GM19463 (cell line): Measurements from ENCODE around the gene XPC.

Experiments
- ATAC-seq: cut with Tn5 transposase; IDR thresholded peaks from one replicate; pipeline ENCODE4 v1.9.1; 2021; ENCODE audit warnings: mild to moderate bottlenecking, moderate library complexity; ENCODE audit not compliant: unreplicated experiment

The XPC gene

DNA sequence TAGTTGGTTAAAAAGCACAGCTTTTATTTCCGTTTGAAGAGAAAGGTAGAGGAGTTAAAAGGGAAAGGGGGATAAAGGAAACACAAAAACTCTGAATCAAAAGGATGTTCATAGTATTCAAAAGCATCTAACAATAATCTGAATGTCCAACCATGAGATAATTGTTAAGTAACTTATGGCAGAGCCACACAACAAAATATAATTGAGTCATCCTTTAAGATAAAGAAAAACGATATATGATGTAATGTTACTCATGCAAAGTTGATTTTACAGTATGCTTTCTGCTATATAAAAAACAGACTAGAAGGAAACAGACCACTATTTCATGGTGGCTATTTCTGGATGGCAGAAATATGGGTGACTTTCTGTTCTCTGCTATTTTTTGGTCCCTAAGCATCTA, 3.9 kb downstream of the XPC start:
- no peak for ATAC-seq

DNA sequence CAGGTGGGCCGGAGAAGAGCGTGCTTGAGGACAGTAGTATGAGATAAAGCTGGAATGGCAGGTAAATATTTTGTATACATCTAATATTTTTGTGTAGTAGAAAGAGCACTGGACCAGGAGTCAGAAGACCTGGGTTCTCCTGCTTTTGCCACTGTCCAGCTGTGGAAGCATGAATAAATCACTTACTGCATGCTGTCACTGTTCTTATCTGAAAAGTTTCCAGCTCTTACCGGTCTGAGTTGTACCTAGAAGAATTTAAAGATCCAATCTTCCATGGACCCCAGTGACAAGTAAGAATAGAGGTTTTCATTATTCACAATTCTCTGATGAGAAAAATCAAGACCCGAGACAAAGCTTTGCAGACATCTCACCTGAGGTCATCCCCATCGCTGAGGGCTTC, 5.9 kb downstream of the XPC start:
- ATAC-seq = no peak

DNA sequence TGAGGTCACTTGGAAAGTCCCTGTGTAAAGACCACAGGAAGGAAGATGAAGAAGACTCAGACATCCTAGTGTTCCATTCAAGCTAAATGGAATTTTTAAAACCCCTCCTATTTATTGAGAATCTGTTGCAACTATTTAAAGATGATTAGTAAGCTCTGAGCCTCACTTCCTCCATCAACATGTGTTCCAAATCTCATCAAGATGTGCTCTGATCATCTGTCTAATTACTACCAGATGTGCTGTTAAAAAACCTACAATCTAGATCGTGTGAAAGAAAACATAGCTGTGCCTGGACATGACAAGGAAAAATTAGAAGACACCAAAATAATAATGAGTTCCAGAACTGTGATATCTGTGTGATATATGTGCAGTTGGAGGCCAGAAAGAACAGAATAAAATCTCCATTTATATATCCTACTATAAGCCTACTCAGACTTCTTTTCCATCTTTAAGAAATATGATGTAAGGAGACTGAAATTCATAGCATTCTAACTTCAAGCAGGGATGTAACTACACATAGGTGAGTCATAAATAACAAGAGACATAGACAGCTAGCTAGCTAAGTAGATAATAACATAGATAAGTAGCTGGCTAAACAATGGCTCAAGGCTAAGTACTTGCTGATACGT, 7.8 kb downstream of the XPC start:
- no peak for ATAC-seq

DNA sequence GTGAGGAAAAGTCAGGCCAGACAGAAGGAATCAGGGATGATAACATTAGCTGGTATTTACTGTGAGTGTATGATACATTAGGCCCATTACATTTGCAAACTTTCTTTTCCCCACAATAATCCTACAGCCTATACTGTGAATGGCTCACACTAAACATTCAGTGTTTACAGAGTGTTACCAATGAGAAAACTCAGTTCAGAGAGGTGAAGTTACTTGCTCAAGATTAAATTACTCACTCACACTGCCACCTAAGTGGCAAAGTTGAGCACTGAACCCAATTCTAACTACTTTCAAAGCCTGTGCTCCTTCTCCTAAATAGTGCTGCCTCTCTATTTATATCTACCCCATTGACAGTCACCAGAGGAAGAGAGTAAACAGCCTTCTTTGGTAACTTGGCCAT, 8.5 kb downstream of the XPC start:
- ATAC-seq = no peak

DNA sequence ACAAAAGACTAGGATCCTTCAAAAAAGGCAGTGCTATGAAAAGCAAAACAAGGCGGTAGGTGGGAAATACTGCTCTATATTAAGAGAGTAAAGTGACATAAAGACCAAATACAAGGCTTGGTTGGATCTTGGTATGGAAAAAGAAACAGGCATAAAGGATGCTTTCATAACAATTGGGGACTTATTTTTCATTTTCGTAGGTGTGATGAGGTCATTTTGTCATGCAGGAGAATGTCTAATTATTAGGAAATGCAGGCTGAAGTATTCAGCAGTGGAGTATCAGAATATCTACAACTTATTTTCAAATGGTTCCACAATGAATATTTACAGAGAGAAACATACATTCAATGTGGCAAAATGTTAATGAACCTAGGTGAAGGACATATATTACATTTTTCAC, 9.0 kb downstream of the XPC start:
- no peak for ATAC-seq

- ATAC-seq = no peak
These were observed 11.4 kb downstream of the XPC start for GRCh38 chr3:14166877-14167603.

- no peak for ATAC-seq
These were observed 16.2 kb downstream of the XPC start for GRCh38 chr3:14162178-14162577.

DNA sequence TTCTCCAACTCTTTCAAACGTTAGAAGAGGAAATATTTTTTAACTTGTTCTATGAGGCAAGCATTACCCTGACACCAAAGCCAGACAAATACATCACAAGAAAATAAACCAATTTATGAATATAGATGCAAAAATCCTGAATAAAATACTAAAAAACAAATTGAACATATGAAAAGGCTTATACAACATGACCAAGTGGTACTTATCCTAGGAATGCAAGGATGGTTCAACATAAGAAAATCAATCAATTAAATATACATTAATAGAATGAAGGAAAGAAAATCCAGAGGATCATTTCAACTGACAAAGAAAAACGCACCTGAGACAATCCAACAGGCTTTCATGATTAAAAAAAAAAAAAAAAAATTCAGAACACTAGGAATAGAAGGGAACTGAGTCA, 17.1 kb downstream of the XPC start:
- no peak for ATAC-seq

DNA sequence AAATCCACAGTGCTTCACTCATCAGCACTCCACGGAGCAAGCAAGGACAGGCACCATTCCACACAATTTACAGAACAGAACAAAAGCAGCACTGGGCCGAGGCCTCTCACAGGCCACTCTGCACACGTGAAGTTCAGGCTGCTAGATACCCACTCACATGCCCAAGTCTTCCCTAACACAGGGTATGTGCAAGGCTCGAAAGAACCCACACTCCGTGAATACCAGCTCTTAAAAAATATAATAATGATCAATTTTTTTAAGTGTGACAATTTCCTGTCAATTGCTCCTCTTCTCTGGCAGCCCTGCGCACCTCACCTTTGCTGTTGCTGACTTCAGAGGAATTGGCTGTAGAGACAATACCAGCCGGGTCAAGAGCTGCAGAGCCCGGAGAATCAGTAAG, 19.0 kb downstream of the XPC start:
- ATAC-seq = no peak

DNA sequence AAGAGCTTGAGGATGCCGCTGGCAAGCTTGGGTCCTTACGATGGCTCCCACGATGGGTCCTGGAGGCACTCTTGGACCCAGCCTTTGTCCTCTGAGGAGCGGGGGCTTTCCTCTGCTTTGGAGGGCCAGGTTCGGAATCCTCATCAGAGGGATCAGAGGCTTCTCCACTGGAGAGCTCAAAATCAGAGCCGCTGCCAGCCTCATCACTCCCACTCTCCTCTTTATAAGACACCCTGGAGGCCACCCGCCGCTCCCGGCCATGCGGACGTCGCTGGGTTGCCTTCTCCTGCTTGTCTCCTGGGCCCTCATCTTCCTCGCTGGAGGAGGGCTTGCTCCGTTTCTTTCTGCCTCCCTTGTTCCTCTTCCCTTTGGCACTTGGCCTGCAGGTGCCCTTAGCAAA, 20.0 kb downstream of the XPC start:
- no peak for ATAC-seq

- no peak for ATAC-seq
These were observed 20.4 kb downstream of the XPC start for GRCh38 chr3:14157951-14158350.

DNA sequence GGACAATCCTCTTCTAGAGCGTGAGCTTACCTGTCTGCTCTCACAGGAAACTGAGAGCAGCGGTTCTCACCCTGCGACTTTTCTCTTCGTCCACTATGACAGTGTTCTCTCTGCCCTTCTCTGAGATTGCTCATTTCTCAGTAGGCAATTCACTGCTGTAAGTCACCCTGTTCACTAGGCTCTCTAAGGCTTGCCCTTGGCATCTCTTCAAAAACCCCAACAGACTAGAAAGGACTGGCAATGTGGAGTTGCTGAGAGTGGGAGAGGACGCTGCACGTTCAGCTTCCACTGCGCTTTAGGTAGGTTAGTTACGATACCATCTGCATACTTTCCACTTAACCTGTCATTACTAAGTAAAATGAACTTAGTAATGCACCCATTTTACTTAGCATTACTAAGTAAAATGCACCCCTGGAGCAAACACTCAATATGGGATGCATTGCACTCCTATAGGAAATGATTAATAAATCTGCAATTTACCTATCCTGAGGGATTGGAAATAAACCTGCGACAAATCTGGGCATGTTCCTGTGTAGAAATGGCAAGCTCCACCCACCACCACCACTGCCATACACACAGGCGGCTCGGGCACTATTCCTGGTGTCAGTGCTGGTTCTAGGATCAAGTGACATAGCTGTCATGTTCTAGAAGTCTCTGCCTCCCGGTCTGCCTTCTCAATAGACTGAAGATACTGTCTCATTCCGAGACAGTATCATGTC, 21.4 kb downstream of the XPC start:
- no peak for ATAC-seq

DNA sequence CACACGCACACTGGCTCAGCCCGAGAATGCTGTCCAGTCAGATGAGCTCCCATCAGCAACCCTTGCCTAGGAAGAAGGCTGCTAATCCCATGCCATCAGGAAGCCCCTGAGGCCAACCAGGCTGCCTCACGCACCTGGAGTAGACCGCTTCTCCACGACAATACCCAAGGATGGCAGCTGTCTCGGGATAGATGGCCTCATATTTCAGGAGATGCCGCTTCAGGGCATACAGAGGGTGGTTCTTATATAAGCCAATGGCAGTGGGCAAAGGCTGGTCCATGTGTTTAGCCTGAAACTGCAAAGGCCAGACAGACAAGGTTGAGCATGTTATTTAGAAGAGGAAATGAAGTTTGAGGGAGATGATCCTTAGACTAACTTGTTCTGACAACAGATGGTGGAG, 22.2 kb downstream of the XPC start:
- no peak for ATAC-seq

DNA sequence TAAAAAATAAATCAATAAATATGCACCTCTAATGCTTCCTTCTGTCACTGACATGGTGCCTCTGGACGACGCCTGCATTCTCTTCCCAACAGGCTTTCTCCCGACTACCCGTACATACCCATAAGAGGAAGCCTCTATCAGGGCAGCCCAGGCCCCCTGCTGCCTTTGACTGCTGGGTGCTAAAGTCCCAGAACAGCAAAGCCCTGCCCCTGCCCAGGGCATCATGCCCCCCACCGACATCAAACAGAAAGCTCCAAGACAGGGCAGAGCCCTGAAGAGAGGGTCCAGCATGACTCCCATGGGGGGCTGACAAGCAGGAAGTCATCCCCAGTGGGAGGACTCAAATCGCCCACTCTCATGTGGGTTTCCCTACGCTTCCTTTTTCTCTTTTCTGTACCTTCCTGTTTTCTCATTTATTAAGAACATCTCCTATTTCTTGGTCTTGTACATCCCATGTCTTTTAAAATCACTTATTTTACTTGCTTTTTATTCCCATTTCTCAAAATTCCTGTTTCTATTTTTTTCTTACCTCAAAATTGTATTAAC, 23.4 kb downstream of the XPC start:
- ATAC-seq = no peak

DNA sequence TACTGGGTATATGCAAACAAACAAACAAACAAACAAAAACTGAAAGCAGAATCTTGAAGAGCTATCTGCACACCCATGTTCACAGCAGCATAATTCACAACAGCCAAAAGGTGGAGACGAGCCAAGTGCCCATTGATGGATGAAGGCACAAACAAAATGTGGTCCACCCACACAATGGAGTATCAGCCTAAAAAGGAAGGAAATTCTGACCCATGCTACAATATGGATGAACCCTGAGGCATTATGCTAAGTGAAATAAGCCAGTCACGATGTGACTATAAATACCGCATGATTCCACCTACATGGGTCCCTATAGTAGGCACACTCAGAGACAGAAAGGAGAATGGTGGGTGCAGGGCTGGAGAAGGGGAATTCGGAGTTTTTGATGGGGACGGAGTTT, 24.1 kb downstream of the XPC start:
- no peak for ATAC-seq

DNA sequence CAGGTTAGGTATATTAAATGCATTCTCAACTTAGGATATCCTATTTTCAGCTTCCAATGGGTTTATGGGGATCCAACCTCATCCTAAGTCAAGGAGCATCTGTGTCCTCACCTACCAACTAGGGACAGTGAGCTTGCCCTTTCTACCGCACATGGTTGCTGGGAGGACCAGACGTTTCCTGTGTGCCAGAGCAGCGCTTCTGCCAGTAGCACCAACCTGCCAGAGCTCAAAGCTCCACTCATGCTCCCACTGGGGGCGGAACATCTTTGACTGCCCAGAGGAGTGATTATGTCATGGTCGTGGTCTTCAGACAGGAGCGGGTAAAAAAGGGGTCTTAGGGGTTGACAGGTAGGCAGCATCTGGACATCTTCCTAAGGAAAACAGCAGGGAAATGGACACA, 24.7 kb downstream of the XPC start:
- no peak for ATAC-seq

GRCh38 chr3:14152963-14153355, 25.4 kb downstream of the XPC start:
- ATAC-seq = no peak

DNA sequence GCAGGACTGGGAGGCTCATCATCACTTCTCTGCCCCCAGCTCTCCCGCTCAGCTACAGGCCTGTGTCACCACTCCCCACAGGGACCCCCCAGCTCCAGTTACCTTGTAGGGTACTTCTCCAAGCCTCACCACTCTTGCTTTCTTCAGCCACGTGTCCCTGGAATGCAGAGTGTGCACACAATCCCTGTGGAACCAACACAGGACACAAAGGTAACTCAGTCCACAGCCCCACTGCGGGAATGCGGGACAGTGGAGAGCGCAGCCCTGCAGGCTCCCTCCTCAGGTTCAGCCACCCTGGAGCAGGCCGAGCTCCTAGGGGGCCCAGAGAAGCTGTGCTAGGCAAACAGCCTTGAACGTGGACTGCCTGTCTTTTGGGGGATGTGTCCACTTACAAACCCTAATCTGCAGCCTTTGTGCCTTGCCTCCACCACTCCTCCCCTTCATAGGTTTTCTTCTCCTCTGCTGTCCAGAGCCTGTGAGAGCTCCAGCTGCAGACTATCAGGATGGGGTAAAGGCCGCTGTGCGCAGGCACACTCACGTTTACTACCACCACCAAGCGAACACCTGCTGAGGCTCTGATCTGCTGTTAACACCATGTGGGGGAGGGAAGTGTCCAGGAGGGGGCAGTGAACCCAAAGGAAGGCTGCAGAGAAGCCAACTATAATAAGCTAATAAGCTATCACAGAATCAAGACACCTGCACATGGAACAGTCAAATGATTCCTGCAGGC, 26.0 kb downstream of the XPC start:
- ATAC-seq = no peak

DNA sequence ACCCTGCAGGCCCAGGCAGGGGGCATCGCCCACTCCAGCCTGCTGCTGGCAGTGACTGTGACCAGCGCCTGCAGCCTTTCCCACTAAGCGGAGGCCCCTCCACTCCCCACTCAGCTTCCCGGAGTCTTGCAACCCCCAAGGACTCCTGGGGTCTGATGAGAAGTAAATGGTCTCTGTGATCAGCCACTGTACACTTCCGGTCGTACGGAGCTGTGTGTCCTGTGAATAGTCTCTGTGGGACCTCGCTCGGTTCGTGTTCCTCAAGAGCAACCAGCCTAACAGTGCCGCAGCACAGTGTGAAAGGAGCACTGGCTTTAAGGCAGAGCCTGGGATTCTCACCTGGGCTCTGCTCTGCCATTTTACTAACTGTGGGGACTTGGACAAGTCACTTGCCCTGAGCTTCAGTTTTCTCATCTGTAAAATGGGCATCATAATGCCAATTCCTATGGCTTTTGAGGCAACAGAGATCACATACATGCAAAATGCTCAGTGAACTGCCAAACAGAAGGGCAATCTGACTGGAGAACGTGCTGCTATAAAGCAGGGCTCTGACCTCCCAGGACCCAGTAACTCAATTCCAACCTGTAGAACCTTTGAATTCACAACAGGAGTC, 26.8 kb downstream of the XPC start:
- ATAC-seq = no peak

DNA sequence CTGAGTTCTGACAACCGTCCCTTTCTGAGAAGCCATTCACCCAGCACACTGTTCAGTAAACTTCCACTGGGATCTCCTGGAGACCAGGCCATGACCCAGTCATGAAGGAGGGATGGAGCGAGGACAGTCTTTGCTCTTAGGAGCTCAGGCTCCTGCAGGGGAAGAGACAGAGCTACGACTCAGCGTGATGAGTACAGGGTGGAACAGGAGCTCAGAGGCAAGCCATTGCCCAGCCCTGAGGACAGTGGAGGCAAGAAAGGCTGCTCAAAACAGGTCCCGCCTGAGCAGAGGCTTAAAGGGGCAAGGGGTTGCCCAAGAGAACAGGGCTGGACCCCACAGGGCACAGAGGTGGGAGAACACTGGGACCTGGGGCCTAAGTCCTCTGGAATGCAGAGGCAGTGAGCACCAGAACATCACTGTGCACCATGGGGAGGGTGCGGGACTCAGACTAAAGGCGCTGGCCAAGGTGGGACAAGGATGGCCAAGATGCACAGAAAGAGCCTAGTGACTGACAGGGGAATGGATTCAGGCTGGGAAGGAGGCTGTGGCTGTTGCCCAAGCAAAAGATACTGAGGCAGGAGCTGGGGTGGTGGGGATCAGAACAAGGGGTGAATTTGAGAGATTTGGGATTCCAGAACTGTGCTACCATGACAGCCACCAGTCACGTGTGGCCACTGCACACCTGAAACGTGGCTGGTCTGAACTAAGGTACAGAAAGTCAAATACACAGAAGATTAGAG, 27.7 kb downstream of the XPC start:
- ATAC-seq = no peak
